COLO668 (cell line): ENCODE results near the gene SNX2.
A peak's percentile ranks its signal among the peaks of the same experiment; 100 is the strongest.
"Not testable (repeated sequence)": the region's sequence is repeated elsewhere in the genome, so short reads cannot be mapped to it uniquely, and the experiment has no call there.

Source experiments
- DNase-seq: peaks from one replicate; lab custom pipeline; 2025; ENCODE audit not compliant: unreplicated experiment; lab: John Stamatoyannopoulos, UW

The SNX2 gene

GRCh38 chr5:122839731-122840130 is 64.9 kb downstream of the SNX2 start:
- no peak for DNase-seq

- no peak for DNase-seq
Measured at GRCh38 chr5:122842016-122842580, 67.2 kb downstream of the SNX2 start.

- no peak for DNase-seq
Measured at GRCh38 chr5:122844136-122844909, 69.4 kb downstream of the SNX2 start.

GRCh38 chr5:122844910-122845228 is 70.0 kb downstream of the SNX2 start:
- DNase-seq: no peak

GRCh38 chr5:122845229-122846050 is 70.6 kb downstream of the SNX2 start, which contains the start of gene SNX24:
Gene SNX24, plus strand, starts transcription at chr5:122845613. Its CDS starts 21 bp downstream, at chr5:122845634.
- DNase-seq: peak; percentile 77

GRCh38 chr5:122846051-122846550 is 71.2 kb downstream of the SNX2 start:
- DNase-seq: no peak

- DNase-seq: no peak
Measured at GRCh38 chr5:122847687-122848081, 72.8 kb downstream of the SNX2 start.

- no peak for DNase-seq
Measured at GRCh38 chr5:122849771-122850170, 74.9 kb downstream of the SNX2 start.

- DNase-seq: not testable (repeated sequence)
Measured at GRCh38 chr5:122857538-122857937, 82.7 kb downstream of the SNX2 start.

- DNase-seq: no peak
Measured at GRCh38 chr5:122858451-122858850, 83.6 kb downstream of the SNX2 start.

- DNase-seq: no peak
Measured at GRCh38 chr5:122863240-122863639, 88.4 kb downstream of the SNX2 start.

GRCh38 chr5:122863721-122864120 is 88.8 kb downstream of the SNX2 start:
- DNase-seq: no peak

GRCh38 chr5:122864400-122864799 is 89.5 kb downstream of the SNX2 start:
- DNase-seq: no peak

- no peak for DNase-seq
Measured at GRCh38 chr5:122864842-122865241, 90.0 kb downstream of the SNX2 start.

- no peak for DNase-seq
Measured at GRCh38 chr5:122870219-122870856, 95.5 kb downstream of the SNX2 start.

GRCh38 chr5:122871661-122872060 is 96.8 kb downstream of the SNX2 start:
- no peak for DNase-seq

- DNase-seq: no peak
Measured at GRCh38 chr5:122874179-122874875, 99.4 kb downstream of the SNX2 start.

- DNase-seq: no peak
Measured at GRCh38 chr5:122877518-122877917, 102.6 kb downstream of the SNX2 start.

GRCh38 chr5:122879076-122879475 is 104.2 kb downstream of the SNX2 start:
- no peak for DNase-seq
